CD14-positive monocyte (primary cell): Measurements from ENCODE around the gene TSPAN11. TPM values are rescaled to one million over a fixed set of nuclear protein-coding genes. Genes with fewer than 3 reads are reported as not detected.

ENCODE experiments used
- DNase-seq, 3 donors: peaks; one replicate each; pipeline ENCODE4 v3.0.0-alpha.2; 2011 to 2022
- H2AFZ ChIP-seq: 2 replicates; pipeline ENCODE4 v1.6.0; 2012; ENCODE audit warnings: mild to moderate bottlenecking, low read depth, low read length, inconsistent platforms; ENCODE audit not compliant: insufficient read depth, poor library complexity, severe bottlenecking
- H3K27ac ChIP-seq, 2 donors: 1 replicate in 1 of 2; 2 replicates in 1 of 2; pipeline ENCODE4 v1.5.1; 2012 to 2013; ENCODE audit warnings: low read length in 2 of 2, control low read depth in 1 of 2, inconsistent platforms in 1 of 2, low read depth in 1 of 2, mild to moderate bottlenecking in 1 of 2
- H3K27me3 ChIP-seq, 2 donors: one replicate each; pipeline versions ENCODE4 v1.6.0 to v1.6.1; 2011 to 2013; ENCODE audit warnings: low read length in 2 of 2; ENCODE audit not compliant: control insufficient read depth in 2 of 2, insufficient read depth in 2 of 2
- H3K36me3 ChIP-seq, 2 donors: replicated peaks in 1 of 2; 1 replicate in 1 of 2; 2 replicates in 1 of 2; pipeline versions ENCODE4 v1.5.1 to v1.6.1; 2012 to 2013; ENCODE audit warnings: low read length in 2 of 2, control low read depth in 1 of 2, inconsistent platforms in 1 of 2, mild to moderate bottlenecking in 1 of 2; ENCODE audit not compliant: insufficient read depth in 2 of 2, control insufficient read depth in 1 of 2
- H3K4me1 ChIP-seq, 2 donors: 1 replicate in 1 of 2; 2 replicates in 1 of 2; pipeline versions ENCODE4 v1.5.1 to v1.6.1; 2012 to 2013; ENCODE audit warnings: low read length in 2 of 2, control low read depth in 1 of 2, inconsistent platforms in 1 of 2, mild to moderate bottlenecking in 1 of 2, moderate library complexity in 1 of 2; ENCODE audit not compliant: insufficient read depth in 2 of 2, control insufficient read depth in 1 of 2
- H3K4me2 ChIP-seq: replicated peaks from 2 replicates; pipeline ENCODE3; 2012; ENCODE audit warnings: low read length, moderate library complexity, mild to moderate bottlenecking; ENCODE audit not compliant: poor library complexity, severe bottlenecking; ENCODE audit errors: extremely low read depth
- H3K4me3 ChIP-seq, 3 experiments: fragments of 200-600 bp in 1 of 3; sonication (generic) in 1 of 3; replicated peaks in 1 of 3; 1 replicate in 2 of 3; 2 replicates in 1 of 3; pipeline ENCODE4 v1.5.1; 2011 to 2013; ENCODE audit warnings: low read length in 3 of 3, mild to moderate bottlenecking in 3 of 3, control low read depth in 2 of 3, low read depth in 2 of 3, inconsistent platforms in 1 of 3, moderate library complexity in 1 of 3
- H3K79me2 ChIP-seq: 2 replicates; pipeline ENCODE4 v1.6.0; 2012; ENCODE audit warnings: mild to moderate bottlenecking, control low read depth, inconsistent platforms, low read length, moderate library complexity; ENCODE audit not compliant: insufficient read depth
- H3K9ac ChIP-seq: 2 replicates; pipeline ENCODE4 v1.6.0; 2017; ENCODE audit warnings: low read length, mild to moderate bottlenecking; ENCODE audit not compliant: insufficient read depth, poor library complexity, severe bottlenecking
- H3K9me3 ChIP-seq, 2 donors: replicated peaks in 1 of 2; 1 replicate in 1 of 2; 2 replicates in 1 of 2; pipeline versions ENCODE4 v1.5.1 to v1.6.1; 2012 to 2013; ENCODE audit warnings: low read length in 2 of 2, control low read depth in 1 of 2; ENCODE audit not compliant: control insufficient read depth in 1 of 2, insufficient read depth in 1 of 2
- H4K20me1 ChIP-seq: 2 replicates; pipeline ENCODE4 v1.6.0; 2012; ENCODE audit warnings: mild to moderate bottlenecking, low read length, control low read depth, moderate library complexity; ENCODE audit not compliant: insufficient read depth
- H3K27ac Mint-ChIP-seq, 7 donors: one replicate each; pipeline ENCODE4 v1.8.0; 2020; ENCODE audit warnings: mild to moderate bottlenecking in 7 of 7, mixed read lengths in 7 of 7, moderate library complexity in 6 of 7, inconsistent platforms in 2 of 7
- H3K27me3 Mint-ChIP-seq, 3 donors: one replicate each; pipeline ENCODE4 v1.8.0; 2021 to 2022; ENCODE audit warnings: low read depth in 3 of 3, mild to moderate bottlenecking in 3 of 3, mixed read lengths in 3 of 3, moderate library complexity in 3 of 3, inconsistent platforms in 1 of 3
- H3K36me3 Mint-ChIP-seq, 2 donors: one replicate each; pipeline ENCODE4 v1.8.0; 2020; ENCODE audit warnings: mixed read lengths in 2 of 2, inconsistent platforms in 1 of 2, mild to moderate bottlenecking in 1 of 2
- H3K4me1 Mint-ChIP-seq: one replicate; pipeline ENCODE4 v1.8.0; 2020; ENCODE audit warnings: mild to moderate bottlenecking, mixed read lengths
- H3K4me3 Mint-ChIP-seq, 2 donors: one replicate each; pipeline ENCODE4 v1.8.0; 2020; ENCODE audit warnings: mild to moderate bottlenecking in 2 of 2, mixed read lengths in 2 of 2, moderate library complexity in 1 of 2
- H3K9me3 Mint-ChIP-seq, 7 donors: one replicate each; pipeline ENCODE4 v1.8.0; 2020 to 2022; ENCODE audit warnings: mixed read lengths in 7 of 7, mild to moderate bottlenecking in 6 of 7, moderate library complexity in 6 of 7, inconsistent platforms in 2 of 7
- CTCF ChIP-seq: fragments of 200-600 bp; IDR thresholded peaks from one replicate; pipeline ENCODE4 v1.8.0; 2022; ENCODE audit warnings: antibody characterized with exemption, mild to moderate bottlenecking
- WGBS: methylation state at CpG from one replicate; pipeline ENCODE4 v1.1.5; 2013; ENCODE audit warnings: missing lambda C conversion rate; ENCODE audit not compliant: insufficient coverage; 5-methylcytosine and 5-hydroxymethylcytosine counted together
- intact Hi-C, 2 donors: fragments of 100-400 bp; cut with micrococcal nuclease; formaldehyde crosslinking; loops; one replicate each; pipeline versions ENCODE4 v1.15.0 to v1.15.1; 2023
- polyA plus RNA-seq, 3 donors: library from polyadenylated mRNA; depleted of rRNA in 1 of 3; unstranded in 2 of 3; stranded (reverse) in 1 of 3; fragments of 300-500 nt in 2 of 3; fragments of >200 nt in 1 of 3; fragmentation: Illumina TruSeq in 2 of 3; gene quantifications; 1 replicate in 2 of 3; 2 replicates in 1 of 3; pipeline ENCODE4 v1.2.3, GENCODE V29; 2012 to 2021

The TSPAN11 gene
- polyA plus RNA-seq, 3 donors = not detected

GRCh38 chr12:31009976-31010375 is 83.4 kb downstream of the TSPAN11 start:
- Mint-ChIP-seq H3K4me3 (no peak overlapping the region), H3K9me3 (no peaks in the 10 kb centered on the region), H3K36me3 (no peaks in the 10 kb centered on the region), H3K27ac (no peak overlapping the region), H3K27me3 (peaks cover 0 to 5% (median 0%) of the 10 kb centered on the region in 3 donors), H3K4me1 (peaks cover 3% of the 10 kb centered on the region)
- TF ChIP-seq CTCF = no peak
- 89% methylated on average over 1 of the region's 4 CpGs for WGBS
- no peak overlapping the region for H3K9ac ChIP-seq
- no peak overlapping the region for H3K4me3 ChIP-seq
- H3K36me3 ChIP-seq = no peaks in the 10 kb centered on the region
- intact Hi-C loops = no loop called here
- no peaks in the 10 kb centered on the region for H4K20me1 ChIP-seq
- no peaks in the 10 kb centered on the region for H3K4me1 ChIP-seq
- no peaks in the 10 kb centered on the region for H3K9me3 ChIP-seq
- H2AFZ ChIP-seq = no peak overlapping the region
- H3K27ac ChIP-seq = no peak overlapping the region
- no peaks in the 10 kb centered on the region for H3K27me3 ChIP-seq
- no peak for DNase-seq
- no peaks in the 10 kb centered on the region for H3K79me2 ChIP-seq
- no peak overlapping the region for H3K4me2 ChIP-seq

GRCh38 chr12:31011336-31011735 is 84.8 kb downstream of the TSPAN11 start:
- no peaks in the 10 kb centered on the region for H3K4me1 ChIP-seq
- H3K79me2 ChIP-seq = no peaks in the 10 kb centered on the region
- H3K36me3 Mint-ChIP-seq = no peaks in the 10 kb centered on the region
- H4K20me1 ChIP-seq = no peaks in the 10 kb centered on the region
- H3K4me1 Mint-ChIP-seq = no peaks in the 10 kb centered on the region
- H3K9me3 Mint-ChIP-seq = no peaks in the 10 kb centered on the region
- H3K27me3 ChIP-seq = no peaks in the 10 kb centered on the region
- no peak overlapping the region for H3K4me3 ChIP-seq
- H3K27me3 Mint-ChIP-seq = peaks cover 0 to 6% (median 0%) of the 10 kb centered on the region in 3 donors
- no peak for DNase-seq
- H2AFZ ChIP-seq = no peak overlapping the region
- H3K27ac Mint-ChIP-seq = no peak overlapping the region
- no peak overlapping the region for H3K27ac ChIP-seq
- H3K9ac ChIP-seq = no peak overlapping the region
- H3K9me3 ChIP-seq = no peaks in the 10 kb centered on the region
- no peaks in the 10 kb centered on the region for H3K36me3 ChIP-seq
- no peak for TF ChIP-seq CTCF
- intact Hi-C loops = no loop called here
- no peak overlapping the region for H3K4me3 Mint-ChIP-seq
- H3K4me2 ChIP-seq = no peak overlapping the region
- WGBS = 81% methylated on average over 3 of the region's 5 CpGs
